Tongue (tissue), 2 donors: ENCODE results near the gene ZBTB7C. TPM values are rescaled to one million over a fixed set of nuclear protein-coding genes. Genes with fewer than 3 reads are reported as not detected.

ENCODE experiments used
- DNase-seq: peaks from one replicate; pipeline ENCODE4 v3.0.0-alpha.2; 2015
- total RNA-seq: library from RNA; depleted of rRNA; stranded (reverse); fragments of >200 nt; gene quantifications from one replicate; pipeline ENCODE4 v1.2.3, GENCODE V29; 2014

ZBTB7C gene
- total RNA-seq, 1 donor from 2014 or later = 17.8 TPM

DNA sequence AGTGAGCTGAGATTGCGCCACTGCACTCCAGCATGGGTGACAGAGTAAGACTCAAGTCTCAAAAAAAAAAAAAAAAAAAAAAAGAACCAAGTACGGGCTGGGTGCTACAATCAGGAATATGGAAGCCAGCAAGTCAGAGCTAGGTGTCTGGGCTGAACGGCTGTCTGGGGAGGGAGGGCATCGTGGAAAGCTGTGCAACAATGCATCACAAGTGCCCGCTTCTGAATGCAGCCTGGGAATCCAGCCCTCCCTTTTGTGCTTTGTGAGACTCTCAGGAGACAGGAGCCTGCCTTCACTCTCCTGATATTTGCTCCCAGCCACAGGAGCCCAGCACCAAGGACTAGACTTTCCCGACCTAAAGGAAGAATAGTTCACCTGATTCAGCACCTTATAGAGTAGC lies 353.8 kb downstream of the ZBTB7C start:
- no peak for DNase-seq

DNA sequence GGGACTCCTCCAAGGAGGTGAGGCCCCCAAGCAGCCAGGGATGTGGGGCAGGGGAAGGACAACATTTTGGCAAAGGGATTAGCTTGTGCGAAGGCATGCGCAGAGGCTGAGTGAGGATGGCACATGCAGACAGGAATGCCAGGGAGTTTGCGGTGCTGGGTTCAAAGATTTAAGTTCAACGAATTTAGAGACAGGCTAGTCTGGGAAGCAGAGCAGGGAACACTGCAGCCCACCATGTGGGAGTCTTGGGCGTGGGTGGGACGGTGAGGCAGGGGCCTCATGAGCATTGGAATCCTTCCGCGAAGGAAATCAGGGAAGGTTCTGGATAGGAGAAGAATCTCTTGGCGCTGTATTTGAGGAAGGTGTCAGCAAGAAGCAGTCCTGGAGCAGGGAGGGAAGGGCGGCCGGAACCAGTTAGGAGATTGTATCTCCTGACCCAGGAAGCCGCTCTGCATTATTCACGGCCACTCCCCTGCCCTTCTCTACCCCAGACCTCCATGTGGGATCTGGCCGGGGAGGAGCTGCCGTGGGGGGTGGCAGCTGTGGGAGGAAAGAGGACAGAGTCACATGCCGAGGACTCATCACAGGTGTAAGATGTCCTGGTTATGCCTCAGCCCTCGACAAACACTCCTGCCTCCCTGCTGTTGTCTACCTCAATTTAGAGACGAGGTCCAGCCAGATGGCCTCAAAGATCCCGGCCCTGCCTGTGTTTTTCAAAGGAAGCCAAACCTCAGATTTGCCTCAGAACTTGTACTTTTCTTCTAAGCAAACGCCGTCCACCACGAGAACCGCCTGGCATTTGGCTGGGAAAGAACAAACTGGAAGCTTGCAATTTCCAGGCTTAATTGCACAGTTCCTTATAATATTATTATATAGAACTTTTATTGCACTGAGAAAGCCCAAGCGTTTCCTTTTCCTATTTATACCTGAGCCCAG lies 355.0 kb downstream of the ZBTB7C start:
- no peak for DNase-seq

DNA sequence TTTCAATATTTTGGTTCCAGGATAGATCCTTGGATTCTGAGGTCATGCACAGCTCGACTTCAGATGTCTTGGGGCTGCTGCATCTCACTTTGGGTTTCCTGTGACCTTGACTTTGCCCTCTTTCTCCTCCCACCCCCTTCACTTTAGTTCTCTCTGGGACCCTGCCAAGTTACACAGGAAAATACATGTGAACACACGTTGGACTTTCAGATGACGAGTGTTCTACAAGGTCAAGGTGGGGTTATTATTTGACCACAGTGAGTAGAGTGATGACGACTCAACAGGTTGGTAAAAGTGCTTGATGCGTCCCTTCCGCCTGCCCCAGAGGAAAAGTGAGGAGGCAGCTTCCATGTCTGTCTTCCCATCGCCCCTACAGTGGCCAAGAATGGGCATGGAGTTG lies 356.3 kb downstream of the ZBTB7C start:
- no peak for DNase-seq

DNA sequence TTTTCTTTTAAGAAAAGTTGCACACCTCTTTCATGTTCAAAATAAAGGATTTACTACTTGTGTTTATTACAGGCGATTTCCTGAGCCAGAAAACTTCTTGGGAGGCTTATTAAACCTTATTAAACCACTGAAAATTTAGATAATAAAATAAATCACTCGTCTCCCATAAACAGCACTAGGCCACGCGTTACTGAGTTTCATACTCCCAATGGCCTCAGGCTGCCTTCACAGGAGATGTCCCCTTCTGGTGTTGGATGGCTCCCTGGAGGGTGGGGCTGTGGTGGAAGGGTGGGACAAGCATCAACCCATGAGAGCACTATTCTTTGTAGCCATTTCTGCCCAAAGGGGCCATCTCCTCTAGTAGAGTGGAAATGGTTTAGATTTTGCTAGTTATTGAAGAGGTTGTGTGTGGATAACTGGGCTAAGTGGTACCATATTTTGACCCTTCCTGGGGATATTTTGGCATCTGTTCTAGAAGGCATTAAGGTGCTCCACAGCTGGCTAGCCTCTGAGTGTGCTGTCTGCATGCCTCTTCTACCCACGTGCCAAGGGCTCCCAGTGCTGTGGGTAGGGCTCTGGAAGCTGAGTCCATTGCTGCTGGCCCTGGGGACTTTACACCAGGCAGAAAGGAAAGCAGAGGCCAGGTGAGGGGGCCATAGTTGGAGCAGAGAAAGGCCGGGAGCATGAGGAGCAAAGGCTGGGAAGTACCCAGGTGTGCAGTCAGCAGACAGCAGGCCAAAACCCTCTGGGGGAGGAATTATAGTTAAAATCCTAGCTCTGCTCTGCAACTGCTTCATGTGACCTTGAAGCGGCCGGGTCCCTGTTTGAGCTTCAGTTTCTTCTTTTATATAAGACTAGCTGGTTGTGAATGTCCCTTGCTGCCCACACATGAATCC lies 357.0 kb downstream of the ZBTB7C start:
- no peak for DNase-seq

DNA sequence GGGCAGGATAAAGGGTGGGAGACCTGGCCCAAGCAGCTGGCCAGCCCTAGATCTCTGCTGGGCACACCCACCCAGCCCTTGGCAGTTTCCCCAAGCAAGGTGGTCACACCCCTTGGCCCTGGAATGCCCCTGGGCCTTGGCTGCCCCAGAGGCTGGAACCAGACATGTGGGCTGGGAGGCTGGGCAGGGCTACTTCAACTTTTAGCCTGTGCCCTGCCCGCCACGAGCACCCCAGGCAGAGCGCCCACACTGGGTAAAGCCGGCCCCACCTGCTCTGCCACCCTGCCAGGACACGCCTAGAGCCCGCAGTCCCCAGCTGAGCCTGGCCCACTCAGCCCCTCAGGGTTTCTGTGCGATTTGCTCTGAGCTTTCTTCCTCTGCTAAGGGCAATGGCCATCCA lies 359.0 kb downstream of the ZBTB7C start:
- DNase-seq = no peak

DNA sequence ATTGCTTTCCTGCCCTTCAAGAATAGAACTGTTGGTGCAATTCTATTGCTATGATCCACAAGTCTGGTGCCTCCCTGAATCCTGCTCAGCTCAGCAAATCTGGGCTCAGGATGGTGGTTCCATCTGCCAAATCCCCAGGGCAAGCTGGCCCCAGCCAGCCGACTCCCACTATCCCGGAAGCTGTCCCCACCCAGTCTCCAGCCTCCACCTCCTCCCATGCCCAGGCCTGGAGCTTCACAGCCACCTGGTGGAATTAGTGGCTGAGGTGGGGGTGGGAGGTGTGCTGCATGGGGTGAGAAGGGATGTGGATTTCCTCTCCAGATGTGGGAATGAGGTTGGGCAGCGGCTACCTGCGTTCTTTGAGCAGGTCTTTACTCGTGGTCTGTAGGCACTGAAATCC lies 359.4 kb downstream of the ZBTB7C start:
- DNase-seq = no peak

DNA sequence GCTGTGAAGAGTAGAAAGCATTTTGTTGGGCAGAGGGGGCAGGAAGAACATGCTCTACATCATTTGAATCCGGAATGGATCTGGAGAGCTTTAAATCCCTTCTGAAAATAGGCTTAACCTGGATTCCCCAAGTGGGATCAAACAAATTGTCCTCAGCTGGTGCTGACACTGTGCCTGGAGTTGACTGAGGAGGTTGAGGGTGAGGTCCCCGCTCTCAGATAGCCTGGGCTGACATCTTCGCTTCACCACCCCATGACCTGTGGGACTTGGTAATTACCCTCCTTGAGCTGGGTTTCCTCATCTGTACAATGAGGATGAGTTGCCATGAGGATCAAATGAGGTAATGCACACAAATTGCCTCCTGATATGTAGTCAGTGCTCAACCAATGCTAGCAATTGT lies 360.9 kb downstream of the ZBTB7C start:
- no peak for DNase-seq

DNA sequence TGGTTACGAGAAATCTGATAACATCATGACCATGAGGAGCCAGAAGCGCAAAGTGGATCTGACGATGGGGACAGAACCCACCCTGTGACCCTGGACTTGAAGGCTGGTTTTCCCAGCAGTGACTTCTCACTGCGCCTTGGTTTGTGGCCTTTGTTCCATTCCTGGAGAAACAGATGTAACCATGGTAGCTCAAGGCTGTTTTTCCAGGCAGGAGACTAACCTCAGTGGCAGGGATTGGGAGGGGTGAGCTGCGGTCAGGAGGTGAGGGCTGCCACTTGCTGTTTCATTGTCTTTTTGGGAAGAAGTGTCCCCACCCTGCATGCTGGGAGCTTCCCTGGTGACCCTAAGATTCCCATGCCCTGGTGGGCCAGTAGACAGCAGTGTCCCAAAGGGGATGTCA lies 362.3 kb downstream of the ZBTB7C start:
- DNase-seq = no peak

DNA sequence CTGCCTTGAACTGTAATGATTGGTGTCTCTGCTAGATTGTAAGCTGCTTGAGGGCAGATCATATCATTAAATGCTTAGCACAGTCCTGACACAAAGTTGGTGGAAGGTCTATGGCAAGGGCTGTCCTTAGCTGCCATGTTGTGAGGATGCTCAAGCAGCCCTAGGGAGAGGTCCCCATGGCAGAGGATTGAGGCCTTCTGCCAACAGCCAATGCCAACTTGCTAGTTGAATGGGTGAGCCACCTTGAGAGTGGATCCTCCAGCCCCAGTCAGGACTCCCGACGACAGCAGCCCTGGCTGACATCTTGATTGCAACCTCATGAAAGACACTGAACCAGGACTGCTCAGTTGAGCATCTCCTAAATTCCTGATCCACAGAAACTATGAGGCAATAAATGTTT lies 363.4 kb downstream of the ZBTB7C start:
- DNase-seq = no peak

DNA sequence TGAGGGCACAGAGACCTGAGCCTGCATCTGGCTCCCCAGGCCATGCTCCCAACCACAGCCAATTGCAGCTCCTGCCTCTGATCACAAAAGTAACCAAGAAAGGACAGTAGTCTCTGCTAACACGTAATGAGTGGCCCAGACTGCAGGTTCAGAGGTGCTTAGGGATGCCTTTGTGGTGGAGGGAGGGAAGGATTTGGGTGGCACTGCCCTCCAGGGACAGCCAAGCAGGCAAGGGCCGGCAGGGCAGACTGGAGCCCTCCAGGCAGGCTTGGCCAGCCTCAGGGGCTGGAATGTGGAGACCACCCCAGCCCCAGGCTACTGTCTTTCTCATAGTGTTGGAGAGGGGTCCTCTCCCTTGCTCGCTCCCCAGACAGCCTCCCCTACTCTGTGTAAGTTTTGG lies 364.2 kb downstream of the ZBTB7C start:
- DNase-seq = no peak

DNA sequence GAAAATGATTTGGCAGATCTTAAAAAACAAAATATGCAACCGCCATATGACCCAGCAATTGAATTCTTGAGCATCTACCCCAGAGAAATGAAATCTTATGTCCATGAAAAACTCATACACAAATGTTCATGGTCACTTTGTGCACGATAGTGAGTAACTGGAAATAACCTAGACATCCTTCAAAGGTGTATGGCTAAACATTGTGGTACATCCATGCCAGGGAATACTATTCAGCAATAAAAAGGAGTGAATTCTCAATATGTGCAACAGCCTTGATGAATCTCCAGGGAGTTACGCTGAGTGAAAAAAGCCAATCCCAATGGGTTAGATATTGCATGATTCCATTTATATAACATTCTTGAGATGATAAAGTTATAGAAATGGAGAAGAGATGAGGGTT lies 366.0 kb downstream of the ZBTB7C start:
- DNase-seq = no peak

DNA sequence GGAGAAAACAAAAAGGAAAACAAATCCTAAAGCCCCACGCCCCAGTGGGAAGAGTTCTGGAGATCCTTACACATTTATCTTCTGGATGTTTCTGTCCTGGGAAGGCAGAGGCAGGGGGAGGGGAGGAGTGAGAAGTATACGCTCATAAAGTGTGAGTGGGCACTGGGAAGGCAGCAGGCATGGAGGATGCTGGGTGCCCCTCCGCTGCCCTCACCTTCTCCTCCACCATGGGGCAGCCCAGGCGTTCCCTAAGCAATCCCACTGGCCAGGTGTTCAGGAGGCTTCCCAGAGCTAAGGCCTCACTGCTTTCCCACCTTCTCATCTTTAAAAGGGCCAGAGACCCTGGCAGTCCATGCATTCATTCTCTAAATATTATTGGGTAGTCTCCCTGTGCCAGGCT lies 366.8 kb downstream of the ZBTB7C start:
- no peak for DNase-seq

DNA sequence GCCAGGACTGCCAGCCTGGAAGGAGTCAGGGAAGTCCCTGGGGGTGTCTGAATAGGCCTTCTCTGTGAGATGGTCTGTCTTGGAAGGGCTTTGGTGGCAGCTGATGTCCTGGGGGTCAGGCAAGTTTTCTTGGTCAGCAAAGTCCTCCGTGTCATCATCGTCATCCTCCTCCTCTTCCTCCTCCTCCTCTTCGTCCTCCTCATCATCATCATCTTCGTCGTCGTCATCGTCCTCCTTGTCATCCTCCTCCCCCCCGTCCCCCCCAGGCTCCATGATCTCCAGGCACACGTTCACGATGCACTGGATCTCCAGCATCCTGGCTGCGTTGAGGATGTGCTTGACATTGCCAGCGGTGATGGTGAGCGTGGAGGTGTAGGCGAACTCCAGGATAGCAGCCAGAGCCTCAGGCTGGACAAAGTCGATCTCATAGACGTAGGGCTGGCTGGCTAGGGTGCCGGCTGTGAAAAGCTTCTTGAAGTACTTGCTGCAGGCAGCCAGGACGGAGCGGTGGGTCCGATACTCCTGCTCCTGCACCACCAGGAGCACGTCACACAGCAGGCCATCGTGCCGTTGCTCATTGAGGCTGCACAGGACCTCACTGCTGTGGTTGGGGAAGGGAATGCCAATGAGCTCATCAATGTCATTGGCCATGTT lies 368.6 kb downstream of the ZBTB7C start:
- no peak for DNase-seq

DNA sequence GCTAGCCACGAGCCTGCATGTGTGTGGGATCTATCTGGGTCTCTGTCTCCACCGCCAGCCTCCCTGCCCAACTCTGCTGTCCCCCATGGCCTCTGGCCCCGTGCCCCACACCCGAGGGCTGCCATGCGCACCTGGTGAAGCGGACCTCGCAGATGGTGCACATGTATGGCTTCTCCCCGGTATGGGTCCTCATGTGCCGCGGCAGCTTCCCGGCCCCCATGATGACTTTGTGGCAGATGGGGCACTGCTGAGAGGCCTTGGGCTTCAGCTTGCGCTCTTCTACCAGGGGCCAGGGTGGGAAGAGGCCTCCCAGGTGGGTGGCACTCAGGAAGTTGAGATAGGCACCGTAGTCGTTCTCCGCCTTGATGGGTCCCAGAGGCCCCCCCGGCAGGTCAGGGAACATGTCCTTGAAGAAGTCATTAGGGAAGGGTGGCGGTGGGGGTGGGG lies 369.4 kb downstream of the ZBTB7C start:
- no peak for DNase-seq

DNA sequence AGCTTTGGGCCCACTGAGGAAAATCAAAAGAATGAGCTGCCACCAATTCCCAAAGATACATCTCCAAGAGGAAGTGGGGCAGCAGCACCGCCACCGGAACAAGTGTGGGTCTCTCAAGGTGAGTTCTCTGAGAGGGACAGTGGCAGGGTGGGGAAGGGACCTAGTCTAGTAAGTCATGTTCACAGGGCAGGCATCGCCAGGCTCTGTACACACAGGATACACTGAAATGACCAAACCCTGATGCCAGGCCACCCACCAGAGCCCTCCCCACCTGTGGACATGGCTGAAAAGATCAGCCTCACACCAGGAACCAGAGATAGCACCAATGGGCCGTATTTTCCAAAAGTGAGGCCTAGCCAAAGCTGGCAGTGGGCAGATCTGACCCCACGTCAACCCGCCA lies 370.5 kb downstream of the ZBTB7C start:
- DNase-seq = no peak

DNA sequence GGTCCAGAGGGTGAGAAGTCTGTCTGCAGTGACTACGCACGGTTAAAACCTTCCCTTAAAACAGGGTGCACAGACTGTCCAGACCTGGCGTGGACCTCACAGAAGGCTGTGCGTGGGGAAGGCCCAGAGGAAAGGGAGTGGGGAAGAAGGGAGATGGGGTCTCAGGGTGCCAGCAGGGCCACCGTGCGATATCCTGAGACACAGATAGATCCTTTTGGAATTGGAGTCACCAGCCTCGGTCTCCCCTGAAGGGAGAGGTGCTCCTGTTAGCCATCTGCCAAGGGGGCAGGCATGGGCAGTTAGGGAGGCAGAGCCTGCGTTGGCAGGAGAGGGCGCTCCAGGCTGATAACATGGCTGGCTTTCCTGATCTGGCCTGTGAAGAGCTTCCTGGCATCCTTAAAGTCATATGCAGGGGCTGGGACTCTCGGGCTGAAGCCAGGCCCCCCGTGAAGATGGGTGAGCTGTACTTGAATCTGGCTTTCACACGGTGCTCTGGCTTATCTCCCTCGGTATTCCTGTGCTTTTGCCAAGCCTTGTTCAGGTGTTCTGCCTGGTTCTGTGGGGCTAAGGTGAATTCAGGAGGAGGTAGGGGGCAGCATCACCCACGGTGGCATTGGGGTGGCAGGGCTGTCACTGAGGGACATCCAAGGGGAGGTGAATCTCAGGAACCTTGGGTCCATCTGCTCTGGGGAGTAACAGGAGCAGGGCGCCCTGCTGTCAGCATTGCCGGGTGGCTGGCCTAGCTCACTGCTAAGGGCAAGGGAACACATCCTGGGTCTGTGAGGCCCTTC lies 371.5 kb downstream of the ZBTB7C start:
- DNase-seq = no peak

DNA sequence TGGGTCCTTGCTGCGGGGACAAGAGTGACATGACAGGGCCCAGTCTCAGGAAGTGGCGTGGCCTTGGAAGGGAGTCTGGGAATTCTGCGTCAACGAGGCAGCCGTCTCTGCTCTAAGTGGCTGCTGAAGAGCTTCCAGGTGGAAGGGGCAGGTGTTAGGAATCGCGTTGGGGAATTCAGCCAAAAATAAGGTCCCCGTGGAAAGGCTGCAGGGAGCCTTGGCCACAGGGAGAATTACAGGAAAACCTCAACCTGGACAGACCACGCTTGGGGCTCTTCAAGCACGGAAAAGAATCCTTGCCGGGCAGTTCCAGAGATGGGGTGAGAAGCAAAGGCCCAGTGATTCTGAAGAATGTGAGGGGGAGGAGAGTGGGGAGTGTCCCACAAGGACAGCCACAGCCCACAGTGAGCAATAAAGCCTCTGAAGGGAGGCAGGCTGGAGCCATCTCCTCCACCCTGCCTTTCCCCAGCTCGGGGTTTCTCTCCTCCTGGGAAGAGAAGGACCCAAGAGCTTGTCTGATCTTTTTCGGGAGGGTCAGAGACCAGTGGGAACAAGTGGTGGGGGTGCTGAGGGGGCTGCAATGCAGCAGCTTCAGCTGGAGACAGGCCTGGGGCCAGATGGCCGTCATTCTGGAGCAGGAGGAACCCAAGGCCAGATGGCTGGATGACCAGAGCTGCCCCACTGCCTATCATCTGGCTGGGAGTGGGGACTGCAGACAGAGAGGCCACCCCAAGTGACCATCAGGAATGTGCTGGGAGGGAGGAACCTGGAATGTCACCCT lies 372.4 kb downstream of the ZBTB7C start:
- no peak for DNase-seq

DNA sequence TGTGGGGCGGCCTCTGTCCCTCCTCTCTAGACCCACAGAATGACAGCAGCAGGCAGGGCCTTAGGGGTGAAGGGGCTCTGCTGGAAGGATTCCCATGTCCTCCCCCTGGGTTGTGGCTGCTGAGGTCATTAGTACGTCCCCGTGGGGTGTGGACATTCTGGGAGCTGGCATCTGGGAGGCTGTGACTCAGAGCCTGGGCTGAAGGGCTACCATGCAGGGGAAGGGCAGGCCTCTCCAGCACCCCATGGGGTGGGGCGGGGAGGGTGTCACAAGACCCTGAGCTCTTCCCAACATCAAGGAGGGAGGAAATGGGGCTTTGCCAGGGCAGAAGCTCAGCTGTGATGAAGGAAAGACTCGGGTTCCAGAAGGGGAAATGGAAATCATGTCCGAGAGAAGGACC lies 373.0 kb downstream of the ZBTB7C start:
- DNase-seq = no peak

DNA sequence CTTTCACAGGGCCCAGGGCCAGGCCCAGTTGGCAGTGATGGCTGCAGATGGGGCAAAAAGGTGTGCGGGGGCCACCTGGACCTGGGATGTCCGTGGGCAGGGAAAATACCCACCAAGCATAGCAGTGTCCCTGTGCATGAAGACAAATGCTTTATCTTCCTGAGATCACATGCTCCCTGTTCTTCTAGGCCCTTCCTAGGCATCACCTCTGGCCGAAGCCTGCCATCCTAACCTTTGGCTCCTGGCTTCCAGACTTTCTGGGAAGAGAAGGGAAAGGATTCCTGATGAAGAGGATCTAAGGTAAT lies 373.7 kb downstream of the ZBTB7C start:
- no peak for DNase-seq

DNA sequence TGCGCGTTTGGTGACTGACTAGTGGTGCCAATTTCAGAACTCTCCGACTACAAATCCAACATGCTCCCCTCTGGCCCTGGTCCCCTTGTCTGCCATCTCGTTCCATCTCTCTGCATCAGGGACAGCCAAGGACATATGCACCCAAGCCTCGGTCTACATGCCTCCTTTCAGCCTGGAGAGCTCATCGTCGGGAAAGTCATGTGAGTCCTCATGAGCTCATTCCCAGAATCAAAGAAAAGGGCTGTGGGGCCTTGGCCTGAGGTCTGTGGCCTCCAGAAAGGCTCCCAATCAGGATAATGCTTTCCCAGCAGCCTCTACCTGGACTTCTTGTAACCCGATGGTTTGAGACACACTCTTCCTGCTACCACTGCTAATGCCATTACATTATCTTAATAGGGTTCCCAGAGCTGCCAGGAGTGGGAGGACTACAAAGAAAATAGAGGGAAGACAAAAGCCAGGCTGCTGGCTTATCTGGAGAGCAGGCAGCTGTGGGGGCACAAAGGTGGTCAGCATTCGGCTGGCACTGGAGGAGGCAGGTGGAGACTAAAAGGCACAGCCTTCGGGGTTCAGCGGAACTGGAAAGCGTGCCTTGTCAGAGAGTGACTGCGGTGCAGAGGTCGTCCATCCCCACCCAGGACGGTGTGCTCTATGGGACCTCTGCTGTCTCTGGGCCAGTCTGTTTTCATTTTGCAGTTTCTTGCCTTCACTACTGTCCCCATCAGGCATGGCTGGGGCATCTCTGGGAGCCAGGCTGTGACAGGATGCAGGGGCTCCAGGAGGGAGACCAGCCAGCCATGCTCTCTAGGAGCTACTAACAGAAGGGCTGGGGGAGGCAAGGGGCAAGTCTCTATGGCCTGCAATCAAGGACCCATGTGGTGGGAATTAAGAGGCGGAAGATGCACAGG lies 374.3 kb downstream of the ZBTB7C start:
- no peak for DNase-seq
